SH-SY5Y (cell line): ENCODE data around the gene PLCL1.

Experiments
- GATA2 ChIP-seq: IDR thresholded peaks from 2 replicates; pipeline ENCODE4 v1.6.1; 2011; ENCODE audit warnings: mild to moderate bottlenecking, low read depth, low read length
- GATA3 ChIP-seq: IDR thresholded peaks from 2 replicates; pipeline ENCODE4 v1.6.1; 2011; ENCODE audit warnings: low read depth, mild to moderate bottlenecking, low read length, moderate library complexity

PLCL1 gene

DNA sequence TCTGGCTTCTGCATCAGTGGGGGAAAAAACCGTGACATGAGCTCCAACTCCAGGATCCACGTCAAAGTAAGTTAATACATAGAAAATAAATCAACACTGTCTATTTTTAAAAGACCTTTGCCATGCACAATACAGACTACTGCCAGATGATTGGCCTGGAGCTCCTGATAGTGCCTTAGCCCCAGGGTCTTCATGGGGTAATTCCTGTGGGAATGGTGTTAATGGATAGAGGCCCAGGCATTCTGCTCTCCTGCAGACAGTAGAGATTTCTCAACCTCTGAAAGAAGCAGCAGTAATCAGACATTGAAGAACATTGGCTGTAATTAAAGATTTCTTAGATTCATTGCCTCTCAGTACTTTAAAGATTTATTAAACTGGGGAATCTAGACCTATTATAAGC is 4.3 kb upstream of the PLCL1 start:
- TF ChIP-seq GATA3 (no peak), GATA2 (no peak)

DNA sequence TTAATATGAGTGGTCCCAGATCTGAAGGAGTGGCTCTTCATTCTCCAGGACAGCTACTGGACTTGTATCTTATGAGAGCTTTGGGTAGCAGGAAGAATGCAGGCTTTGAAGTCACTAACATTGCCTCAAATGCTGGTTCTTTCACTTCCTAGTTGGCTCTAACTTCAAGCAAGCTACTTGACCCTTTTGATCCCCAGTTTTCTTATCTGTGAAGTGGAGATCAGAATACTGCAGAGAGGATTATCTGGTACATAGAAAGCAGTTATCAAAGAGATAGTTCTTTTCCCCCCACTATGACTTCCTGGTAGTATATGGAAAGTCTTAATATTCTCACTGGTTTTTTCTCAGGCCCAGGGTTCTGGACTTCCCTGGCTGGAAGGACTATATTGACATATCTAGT is 3.4 kb upstream of the PLCL1 start:
- TF ChIP-seq GATA2 (no peak), GATA3 (no peak)

DNA sequence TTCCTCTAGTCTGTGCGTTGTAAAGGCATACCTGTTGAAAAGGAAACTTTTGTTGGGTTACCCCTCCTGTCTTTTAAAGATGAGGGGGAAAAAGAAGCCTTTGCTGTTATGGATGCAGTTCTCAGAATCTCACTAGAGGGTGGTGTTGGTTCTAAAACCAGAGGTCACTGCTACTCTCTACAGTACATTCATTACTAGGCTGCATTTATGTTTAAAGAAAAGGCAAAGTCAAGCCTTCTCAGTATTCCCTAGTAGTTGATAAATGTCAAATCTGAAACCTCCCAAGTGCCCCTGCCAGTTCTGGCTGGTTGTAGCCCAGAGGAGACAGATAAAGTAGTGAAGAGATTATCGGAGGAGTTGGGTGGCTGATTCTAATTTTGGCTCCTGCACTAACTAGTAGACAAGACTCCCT is 1.4 kb upstream of the PLCL1 start:
- no peak for TF ChIP-seq GATA2
- no peak for TF ChIP-seq GATA3

DNA sequence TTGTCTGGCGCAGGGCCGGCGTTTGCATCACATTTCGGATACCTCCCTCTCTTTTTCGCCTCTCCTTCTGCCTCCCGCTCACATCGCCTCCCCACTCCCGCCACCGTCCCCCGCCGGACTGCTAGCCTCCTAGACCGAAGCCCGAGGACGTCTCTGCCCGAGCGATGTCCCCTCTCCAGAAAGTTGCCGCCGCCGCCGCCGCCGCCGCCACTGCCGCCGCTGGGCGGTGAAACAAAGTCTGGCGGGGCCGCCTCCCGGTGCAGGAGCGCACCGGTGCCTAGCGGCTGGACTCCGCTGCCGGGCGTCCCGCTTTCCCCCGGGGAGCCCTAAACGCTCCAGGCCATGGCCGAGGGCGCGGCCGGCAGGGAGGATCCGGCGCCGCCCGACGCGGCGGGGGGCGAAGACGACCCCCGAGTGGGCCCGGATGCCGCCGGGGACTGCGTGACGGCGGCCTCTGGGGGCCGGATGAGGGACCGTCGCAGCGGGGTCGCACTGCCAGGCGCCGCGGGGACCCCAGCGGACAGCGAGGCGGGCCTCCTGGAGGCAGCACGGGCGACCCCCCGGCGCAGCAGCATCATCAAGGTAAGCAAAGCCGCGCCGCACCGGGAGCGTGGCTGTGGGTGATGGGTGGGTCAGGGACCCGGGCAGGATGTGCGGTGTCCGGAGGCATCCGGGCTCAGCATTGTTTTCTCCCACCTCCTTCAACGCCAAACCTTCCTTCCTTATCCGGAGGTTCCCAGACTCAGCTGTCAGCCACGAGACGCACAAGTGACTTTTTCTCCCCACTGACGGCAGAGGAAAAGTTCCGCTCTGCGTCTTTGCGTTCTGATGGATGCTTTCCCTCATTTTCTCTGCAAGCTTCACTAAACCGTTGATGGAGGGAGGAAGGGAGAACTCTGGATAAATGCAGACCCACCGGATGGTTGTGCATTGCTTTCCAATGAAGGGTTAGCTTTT is 643 bp downstream of the PLCL1 start:
- TF ChIP-seq GATA3 (no peak), GATA2 (no peak)

DNA sequence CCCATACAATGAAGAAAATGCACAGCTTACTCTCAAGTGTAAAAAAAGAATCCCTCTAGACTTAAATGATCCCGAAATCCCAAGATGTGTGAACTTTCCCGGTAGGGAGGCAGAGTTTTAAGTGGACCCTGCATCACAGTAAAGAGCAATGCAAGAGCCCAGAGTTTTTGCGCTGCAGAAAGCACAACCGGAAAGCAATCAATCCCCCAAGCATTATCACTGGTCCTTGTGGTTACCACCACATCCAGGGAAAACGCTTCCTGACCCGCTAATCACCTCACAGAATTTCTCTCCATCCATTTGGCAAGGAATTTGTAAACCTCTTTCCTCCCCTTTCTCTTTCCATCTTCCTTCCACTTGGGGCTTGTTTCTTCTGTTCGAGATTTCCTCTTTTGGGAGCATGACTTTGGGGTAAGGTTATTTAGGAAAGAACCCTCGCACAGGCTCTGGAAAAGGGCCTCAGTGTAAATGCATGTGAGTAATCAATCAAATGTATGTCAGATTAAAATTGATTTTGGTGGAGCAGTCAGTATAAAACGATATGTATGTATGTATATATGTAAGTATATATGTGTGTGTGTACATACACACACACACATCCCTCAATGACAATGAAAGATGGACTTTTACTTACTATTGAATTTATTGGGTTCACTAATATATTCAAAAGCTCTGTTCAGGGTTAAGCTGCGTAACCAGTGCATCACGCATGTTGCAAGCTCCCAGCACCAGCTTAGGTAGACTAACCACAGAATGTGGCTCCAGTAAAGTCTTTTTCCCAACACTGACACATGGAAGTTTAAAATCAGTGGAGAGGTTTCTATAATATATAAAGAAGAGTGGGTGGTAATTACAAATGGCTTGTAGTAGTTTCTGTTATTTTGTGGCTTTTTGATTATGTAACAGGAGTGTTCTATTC is 1.6 kb downstream of the PLCL1 start:
- TF ChIP-seq GATA2 (no peak), GATA3 (no peak)

DNA sequence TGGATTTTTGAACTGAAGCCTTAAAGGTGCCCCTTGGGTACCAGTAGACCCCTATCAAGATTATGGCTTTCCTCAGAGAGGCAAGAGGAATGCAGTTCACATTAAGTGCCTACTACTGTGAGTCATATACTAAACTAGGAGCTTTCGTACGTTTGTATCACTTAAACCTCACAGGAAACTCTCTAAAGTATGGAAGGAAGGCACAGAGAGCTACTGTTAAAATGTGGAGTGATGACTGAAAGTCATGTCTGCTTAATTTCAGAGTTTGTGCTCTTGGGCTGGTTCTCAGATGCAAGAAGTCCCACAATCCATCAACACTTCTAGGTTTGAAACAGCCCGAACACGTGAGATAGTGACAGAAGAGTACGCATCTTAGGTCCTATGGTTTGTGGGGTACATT is 4.7 kb downstream of the PLCL1 start:
- TF ChIP-seq GATA2: no peak
- TF ChIP-seq GATA3: no peak

DNA sequence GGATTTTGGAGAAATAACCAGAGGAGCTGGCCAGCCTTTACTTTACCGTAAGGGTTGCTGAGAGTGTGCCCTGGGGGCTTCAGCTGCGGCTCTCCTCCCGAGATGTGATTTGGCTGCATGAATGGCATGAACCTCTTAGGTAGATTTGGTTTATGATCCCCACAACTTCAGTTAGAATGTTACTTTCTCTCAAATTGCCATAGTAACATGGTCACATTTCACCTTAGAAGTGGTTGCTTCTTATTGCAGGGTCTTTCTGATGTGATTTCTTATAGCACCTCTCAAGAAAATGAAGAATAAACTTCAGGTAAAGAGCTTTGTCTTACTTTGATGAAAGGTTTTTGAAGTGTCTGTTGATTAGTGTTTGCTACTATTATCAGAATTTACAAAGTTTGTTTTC is 5.6 kb downstream of the PLCL1 start:
- TF ChIP-seq GATA3 (no peak), GATA2 (no peak)

DNA sequence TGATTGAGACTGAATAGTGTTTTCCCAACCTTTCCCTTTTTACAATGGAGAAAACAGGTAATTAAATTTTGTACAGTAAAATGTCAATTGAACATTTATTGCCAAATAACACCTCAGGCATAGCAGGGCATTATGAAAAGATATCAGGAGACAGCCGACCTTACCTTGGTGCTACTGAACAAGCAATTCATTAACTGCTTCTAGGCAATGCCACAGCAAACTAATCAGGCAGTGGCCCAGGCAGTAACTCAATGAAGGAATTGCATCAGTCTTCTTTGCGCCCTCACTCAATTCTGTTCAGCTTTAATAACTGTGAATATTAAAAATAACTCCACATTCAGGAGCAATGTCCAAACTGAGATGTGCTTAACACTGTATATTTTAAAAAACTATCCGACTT is 6.1 kb downstream of the PLCL1 start:
- TF ChIP-seq GATA3 (no peak), GATA2 (no peak)

DNA sequence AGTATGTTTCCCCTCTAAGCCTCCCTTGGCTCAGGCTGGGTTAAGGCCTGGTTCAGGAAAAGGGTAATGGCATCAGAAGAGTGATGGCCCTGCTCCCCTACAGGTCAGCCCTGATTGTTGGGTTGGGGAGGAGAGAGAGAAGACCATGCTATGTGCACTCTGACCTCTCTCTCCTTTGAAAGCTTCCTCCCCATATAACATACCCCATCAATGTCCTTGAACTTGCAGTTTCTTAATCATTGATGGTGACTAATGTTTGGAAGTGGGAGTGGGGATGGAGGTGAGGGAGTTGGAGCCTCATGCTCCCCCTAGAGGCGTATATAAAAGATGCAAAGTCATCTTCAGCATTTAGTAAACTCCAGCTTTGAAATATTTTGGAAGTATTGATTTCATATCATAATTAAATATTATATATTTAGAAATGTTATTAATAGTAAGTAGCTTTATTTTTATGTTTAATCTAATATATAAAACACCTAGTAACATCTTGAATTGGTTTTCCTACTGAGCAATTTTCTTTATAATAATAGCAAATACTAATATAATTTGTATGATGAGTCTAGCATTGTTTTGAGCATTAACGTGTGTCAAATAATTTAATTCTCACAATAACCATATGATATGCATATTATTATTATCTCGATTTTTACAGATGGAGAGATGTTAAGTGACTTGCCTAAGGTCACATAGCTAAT is 8.8 kb downstream of the PLCL1 start:
- TF ChIP-seq GATA3 (no peak), GATA2 (no peak)

DNA sequence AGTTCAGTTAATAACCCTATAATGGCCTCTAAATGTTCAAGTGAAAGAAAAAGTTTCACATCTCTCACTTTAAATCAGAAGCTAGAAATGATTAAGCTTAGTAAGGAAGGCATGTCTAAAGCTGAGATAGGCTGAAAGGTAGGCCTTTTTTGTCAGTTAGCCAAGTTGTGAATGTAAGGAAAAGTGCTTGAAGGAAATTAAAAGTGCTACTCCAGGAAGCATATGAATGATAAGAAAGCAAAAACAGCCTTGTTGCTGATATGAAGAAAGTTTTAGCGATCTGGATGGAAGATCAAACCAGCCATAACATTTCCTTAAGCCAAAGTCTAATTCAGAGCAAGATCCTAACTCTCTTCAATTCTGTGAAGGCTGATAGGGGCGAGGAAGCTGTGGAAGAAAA is 10.1 kb downstream of the PLCL1 start:
- TF ChIP-seq GATA2 (no peak), GATA3 (no peak)

DNA sequence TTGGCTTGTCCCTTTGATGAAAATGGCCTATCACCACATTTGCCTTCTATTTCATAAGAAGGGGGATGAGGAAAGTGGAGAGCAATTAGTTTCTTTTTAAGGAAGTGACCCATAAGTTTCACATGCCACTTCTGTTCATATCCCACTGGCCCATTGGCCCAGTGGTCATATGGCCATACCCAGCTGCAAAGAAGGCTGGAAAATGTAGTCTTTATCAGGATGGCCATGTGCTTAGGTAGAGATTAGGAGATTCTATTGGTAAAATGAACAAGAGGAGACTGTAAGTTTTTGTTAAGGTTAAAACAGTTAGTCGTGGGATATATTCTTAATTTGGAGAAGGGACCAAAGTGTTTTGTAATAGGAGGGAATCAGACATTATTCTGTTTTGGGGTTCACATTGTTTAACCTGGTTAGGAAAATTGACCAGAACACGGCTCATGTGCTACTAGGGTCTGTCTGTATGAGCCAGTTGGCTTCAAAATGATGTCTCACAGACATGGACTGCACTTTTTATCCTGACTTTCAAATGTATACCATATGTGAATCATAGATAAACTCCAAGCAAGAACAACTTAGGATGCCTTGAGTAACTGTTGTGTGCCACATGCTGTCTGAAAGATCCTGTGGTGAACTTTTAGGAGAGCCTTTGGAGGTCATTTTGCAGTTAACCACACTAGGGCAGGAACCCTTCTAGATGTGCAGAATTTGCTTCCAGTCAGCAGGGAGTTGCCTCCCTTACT is 17.3 kb downstream of the PLCL1 start:
- TF ChIP-seq GATA2 (no peak), GATA3 (no peak)

DNA sequence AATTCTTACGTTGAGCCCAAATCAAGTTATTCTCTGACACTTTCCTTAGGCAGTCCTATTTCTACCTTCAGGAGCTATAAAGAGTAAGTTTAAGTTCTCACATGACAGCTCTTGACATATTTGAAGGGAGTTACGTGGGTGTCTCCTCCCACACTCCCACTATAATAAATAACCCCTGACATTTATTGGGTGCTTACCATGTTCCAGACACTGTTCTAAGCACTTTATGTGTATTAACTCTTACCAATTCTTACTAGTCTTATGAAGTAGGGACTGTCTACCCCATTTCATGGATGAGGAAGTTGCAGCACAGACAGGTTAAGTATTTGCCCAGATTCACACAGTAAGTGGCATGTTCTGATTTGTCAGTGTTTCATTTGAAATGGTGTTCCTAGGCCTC is 17.9 kb downstream of the PLCL1 start:
- TF ChIP-seq GATA2: no peak

DNA sequence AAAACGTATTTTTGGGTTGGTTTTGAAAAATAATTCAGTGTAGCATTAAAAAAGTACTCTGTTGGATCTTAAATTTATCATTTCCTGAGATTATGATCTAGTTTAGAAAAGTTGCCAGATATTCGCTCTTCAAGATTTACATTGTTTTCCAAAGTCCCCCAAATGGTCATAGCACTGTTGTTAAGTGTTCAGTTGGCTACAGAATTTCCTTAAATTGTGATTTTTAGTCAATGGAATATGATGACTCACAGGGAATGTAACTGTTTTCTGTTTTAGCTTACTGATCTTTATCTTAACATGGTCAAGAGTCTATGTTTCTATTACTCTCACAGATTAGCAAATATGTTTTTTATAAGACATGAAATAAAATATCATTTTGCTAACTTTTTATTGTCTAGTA is 23.2 kb downstream of the PLCL1 start:
- TF ChIP-seq GATA3 (peak; percentile 52), GATA2 (no peak)

DNA sequence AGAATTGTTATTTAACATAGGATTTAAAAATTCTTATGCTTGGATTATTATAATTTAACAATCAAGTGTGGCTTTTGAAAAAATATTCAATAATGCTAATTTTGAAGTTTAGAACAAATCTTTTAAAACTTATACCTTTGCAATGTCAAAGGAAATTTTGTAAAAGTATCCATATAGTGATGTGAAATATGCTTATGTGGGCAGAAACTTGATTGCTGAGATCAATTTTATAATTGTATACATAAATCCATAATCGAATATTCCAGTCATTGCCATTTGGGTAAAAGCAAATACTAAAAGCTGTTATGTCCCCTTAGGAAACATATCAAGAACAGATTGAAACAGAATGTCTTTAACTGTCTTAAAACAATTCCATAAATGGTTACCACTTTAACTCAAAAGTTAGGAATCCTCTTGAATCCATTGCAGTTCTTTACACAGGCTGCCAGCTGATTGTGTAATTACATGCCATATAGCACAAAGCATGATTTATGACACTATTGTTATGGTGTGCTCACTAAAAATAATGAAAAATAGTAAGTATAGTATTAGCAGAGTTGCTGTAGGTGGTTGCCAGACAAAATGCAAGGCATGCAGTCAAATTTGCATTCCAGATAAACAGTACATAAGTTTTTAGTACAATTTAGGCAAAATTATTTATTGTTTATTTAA is 24.2 kb downstream of the PLCL1 start:
- TF ChIP-seq GATA2: no peak
- no peak for TF ChIP-seq GATA3
